GM12873 (cell line): Measurements from ENCODE around the gene AKR1C1.
"Not testable (repeated sequence)": the region's sequence is repeated elsewhere in the genome, so short reads cannot be mapped to it uniquely, and the experiment has no call there.

ENCODE experiments used
- TF ChIP-seq, protein P1 (sequence below): IDR thresholded peaks from 2 replicates; pipeline ENCODE4 v1.5.1; 2012; ENCODE audit warnings: low read depth, mild to moderate bottlenecking, moderate library complexity, low read length, control low read depth; ENCODE audit not compliant: insufficient read depth; ENCODE audit errors: missing control alignments

The AKR1C1 gene

DNA sequence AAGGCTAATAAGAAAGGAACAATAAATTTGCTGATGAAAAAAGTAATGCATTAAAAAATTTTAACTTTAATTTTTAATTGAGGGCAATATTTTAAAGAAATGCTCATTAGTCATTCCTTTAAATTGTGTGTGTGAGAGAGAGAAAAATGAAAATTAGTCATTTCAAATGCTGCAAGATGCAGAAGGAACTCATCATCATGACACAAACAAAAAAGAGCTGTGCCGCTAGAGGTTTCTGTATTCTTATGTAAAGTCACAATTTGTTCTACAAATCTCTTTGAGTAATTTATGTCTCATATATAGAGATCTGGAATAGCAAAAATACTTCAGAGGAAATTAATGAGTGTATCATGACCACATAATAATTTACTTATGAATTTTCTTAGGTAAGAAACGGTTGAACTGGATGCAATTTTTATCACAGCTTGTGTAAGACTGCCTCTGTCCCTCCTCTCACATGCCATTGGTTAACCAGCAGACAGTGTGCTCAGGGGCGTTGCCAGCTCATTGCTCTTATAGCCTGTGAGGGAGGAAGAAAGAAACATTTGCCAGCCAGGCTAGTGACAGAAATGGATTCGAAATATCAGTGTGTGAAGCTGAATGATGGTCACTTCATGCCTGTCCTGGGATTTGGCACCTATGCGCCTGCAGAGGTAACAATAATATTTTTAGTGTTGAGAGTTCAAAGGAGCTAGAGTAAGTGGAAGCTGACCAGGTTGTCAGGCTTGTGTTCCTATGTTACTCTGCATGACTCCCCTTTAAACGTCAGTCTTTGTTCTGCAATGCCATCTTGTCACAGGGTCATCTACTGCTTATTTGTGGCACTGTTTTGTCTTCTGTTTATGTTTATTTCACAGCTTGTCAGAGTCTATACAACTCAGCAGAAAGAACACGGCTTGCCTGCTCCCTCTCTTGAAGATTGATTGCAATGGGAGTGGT lies at the start of gene AKR1C1:
Gene AKR1C1 (plus strand): TSS at position 540 of the 939 bp plus-strand sequence. CDS start 30 bp downstream, at position 570.
- TF ChIP-seq, protein P1, sequence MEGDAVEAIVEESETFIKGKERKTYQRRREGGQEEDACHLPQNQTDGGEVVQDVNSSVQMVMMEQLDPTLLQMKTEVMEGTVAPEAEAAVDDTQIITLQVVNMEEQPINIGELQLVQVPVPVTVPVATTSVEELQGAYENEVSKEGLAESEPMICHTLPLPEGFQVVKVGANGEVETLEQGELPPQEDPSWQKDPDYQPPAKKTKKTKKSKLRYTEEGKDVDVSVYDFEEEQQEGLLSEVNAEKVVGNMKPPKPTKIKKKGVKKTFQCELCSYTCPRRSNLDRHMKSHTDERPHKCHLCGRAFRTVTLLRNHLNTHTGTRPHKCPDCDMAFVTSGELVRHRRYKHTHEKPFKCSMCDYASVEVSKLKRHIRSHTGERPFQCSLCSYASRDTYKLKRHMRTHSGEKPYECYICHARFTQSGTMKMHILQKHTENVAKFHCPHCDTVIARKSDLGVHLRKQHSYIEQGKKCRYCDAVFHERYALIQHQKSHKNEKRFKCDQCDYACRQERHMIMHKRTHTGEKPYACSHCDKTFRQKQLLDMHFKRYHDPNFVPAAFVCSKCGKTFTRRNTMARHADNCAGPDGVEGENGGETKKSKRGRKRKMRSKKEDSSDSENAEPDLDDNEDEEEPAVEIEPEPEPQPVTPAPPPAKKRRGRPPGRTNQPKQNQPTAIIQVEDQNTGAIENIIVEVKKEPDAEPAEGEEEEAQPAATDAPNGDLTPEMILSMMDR: not testable (repeated sequence)

DNA sequence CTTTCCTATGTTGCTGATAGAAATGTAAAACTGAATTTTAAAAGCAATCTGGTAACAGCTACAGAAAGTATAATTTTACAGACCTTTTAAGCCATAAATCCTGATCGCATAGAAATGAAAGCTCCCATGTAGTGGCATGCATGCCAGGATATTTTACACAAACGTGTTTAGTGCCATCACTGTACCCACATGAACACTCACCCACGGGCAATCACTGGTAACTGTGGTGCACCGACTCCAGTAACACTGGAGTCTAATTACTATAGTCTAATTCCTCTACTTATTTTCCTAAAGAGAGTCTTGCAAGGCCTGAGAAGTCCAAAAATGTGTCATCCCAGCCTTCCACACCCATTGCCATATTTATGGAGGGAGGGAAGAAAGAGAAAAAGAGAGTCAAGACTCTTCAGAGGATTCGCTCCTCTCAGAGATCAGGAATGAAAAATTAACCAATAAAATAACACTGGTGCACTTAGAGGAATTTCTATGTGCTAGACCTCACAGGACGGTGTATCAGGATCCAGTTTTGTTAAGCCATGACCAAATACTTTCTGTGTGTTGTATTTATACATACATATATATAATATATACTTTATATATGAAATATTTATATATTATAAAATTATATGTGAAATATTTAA lies 48.9 kb upstream of the AKR1C1 start:
- TF ChIP-seq, protein P1: no peak

DNA sequence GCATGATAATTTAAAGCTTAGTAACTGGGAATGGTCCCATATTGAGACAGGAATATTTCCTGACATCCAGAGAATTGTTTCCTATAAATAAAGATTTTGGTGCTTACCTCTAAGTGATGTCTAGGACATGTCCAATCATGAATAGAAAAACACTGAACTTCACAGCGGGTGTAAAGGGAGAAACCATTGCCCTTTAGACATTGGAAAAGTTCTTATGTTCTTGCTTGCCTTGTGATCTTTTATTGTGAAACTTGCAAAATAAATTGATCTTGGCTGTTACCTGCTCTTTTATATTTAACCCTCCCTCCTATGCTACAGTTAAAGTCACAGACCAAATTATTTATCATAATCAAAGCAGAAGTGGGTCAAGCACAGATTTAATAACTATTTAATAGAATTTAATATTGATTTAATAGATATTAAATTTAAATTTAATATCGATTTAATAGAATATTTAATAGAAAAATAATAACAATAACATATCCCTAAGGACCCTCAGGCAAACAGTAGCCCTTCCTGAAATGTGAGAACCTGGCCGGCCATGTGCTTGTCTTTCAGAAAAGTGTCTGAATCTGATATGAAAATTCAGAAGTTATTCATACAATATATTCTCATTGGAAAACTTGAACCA lies 47.0 kb upstream of the AKR1C1 start:
- TF ChIP-seq, protein P1: no peak

DNA sequence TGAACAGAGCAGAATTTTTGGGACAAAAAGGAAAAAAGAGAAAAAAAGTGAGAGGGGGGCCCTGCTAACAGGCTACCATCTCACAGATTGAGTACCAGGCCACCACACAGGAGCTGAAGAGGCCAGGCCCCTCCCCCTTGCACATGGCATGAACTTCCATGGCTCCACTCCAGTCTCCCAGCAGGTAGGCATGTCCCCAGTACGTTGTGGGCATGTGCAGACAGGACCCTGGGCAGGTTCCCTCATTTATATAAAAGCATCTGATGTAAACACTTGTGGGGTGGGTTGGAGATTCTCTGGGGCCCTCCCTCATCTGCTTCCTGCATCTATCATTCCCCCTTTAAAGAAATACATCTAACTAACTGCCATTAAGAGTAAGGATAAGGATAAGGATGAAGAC lies 45.0 kb upstream of the AKR1C1 start:
- TF ChIP-seq, protein P1: no peak

DNA sequence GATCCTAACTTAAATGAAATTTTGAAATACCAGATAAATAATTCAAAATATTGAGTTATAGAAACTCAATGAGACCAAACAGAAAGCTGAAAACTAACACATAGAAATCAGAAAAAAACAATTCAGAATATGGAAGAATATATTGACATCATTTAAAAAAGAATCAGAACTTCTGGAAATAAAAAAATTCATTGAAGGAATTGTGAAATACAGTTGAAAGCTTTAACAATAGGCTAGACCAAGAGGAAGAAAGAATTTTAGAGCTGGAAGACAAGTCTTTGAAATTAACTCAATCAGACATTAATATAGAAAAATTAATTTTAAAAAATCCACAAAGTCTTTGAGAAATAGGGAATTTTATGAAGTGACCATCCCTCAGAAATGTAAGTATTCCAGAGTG lies 36.8 kb upstream of the AKR1C1 start:
- TF ChIP-seq, protein P1: no peak

DNA sequence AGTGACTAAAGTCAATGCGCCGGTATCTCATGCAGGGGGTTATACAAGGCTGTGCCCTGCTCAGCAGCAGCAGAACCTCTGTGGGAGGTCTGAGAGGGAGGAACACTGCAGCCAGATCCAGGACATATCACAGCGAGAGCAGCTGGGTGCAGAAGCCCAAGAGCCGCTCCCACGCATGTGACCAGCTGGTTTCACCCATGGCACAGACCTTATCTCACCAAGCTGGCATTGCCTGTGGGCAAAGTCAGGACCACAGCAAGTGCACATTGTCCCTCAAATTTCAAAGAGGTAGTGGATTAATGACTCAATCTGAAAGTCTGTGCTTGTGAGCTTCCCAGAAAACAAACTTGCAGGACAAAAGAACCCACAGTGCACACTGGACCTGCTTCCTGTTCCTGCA lies 31.6 kb upstream of the AKR1C1 start:
- TF ChIP-seq, protein P1: no peak
